ENCODE results near the gene LMAN2.
A peak's percentile ranks its signal among the peaks of the same experiment; 100 is the strongest.

Gene LMAN2

DNA sequence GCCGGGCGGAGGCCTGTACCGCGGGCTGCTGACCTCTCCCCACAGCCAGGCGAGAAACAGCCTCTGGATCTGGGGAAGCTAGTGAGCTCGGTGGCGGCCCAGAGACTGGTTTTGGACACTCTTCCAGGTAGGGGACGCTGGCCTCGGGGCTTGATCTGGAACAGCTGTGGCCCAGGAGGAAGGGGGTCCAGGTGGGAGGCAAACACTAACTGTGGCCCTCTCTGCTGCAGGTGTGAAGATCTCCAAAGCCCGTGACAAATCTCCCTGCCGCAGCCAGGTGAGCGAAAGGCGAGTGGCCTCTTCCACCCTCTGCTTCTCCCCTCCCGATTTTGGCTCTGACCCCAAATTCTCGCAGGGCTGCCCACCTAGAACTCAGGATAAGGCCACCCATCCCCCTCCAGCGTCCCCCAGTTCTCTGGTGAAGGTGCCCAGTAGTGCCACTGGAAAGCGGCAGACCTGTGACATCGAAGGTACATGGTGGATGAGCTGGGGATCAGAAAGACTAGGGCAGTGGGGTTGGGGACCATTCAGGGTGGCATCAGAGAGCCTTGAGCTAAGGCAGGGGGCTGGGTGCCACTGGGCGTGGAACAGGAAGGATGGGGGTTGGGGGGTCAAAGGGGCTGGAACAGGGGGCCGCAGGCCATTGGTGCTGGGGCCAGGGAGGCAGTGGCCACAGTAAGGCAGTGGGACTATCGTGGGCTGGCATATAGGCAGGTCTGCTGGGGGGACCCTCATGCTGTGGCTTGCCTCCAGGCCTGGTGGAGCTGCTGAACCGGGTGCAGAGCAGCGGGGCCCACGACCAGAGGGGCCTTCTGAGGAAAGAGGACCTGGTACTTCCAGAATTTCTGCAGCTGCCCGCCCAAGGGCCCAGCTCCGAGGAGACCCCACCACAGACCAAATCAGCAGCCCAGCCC is 19.9 kb upstream of the LMAN2 start:
- Histone ChIP-seq H3K27me3 (replicated peaks; ENCODE audit: control insufficient read depth, insufficient read depth, low read length) (no peaks in the 10 kb centered on the region), H3K4me3 (replicated peaks; ENCODE audit: low read depth, low read length) (peak overlapping the region; percentile 34), H3K36me3 (ENCODE audit: control insufficient read depth, insufficient read depth, low read length) (peaks cover 32% of the 10 kb centered on the region)
- DNase-seq (ENCODE audit: extremely low read depth, insufficient read length): no peak
- TF ChIP-seq, protein P1, sequence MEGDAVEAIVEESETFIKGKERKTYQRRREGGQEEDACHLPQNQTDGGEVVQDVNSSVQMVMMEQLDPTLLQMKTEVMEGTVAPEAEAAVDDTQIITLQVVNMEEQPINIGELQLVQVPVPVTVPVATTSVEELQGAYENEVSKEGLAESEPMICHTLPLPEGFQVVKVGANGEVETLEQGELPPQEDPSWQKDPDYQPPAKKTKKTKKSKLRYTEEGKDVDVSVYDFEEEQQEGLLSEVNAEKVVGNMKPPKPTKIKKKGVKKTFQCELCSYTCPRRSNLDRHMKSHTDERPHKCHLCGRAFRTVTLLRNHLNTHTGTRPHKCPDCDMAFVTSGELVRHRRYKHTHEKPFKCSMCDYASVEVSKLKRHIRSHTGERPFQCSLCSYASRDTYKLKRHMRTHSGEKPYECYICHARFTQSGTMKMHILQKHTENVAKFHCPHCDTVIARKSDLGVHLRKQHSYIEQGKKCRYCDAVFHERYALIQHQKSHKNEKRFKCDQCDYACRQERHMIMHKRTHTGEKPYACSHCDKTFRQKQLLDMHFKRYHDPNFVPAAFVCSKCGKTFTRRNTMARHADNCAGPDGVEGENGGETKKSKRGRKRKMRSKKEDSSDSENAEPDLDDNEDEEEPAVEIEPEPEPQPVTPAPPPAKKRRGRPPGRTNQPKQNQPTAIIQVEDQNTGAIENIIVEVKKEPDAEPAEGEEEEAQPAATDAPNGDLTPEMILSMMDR (IDR thresholded peaks at IDR 0.05; ENCODE audit: insufficient read depth, low read length, poor library complexity, severe bottlenecking): no peak

DNA sequence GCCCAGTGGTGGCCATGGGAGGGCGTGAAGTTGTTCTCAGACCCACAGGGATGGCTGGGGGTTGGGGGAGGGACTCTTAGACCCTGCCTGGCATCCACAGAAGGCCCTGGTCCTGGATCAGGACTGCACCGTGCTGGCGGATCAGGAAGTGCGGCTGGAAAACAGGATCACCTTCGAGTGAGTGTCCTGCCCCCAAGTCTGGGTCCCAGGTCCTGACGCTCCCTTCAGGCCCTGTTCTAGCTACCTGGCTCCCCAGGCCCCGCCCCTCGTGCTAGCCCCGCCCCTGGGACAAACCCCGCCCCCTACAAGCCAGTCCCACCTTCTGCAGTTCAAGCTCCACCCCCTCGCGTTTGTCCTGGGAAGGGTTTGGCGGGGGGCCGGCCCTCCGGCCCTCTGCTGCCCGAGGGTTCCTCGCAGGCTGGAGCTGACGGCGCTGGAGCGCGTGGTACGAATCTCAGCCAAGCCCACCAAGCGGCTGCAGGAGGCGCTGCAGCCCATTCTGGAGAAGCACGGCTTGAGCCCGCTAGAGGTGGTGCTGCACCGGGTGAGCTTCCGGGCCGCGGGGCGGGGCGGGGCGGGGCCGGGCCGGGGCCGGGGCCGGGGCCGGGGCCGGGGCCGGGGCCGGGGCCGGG is 19.1 kb upstream of the LMAN2 start:
- DNase-seq (ENCODE audit: extremely low read depth, insufficient read length): peak; percentile 76
- Histone ChIP-seq H3K27me3 (replicated peaks; ENCODE audit: control insufficient read depth, insufficient read depth, low read length) (no peaks in the 10 kb centered on the region), H3K4me3 (replicated peaks; ENCODE audit: low read depth, low read length) (peak overlapping the region; percentile 41), H3K36me3 (ENCODE audit: control insufficient read depth, insufficient read depth, low read length) (peaks cover 32% of the 10 kb centered on the region)
- TF ChIP-seq, protein P1 (IDR thresholded peaks at IDR 0.05; ENCODE audit: insufficient read depth, low read length, poor library complexity, severe bottlenecking): peak; percentile 63

DNA sequence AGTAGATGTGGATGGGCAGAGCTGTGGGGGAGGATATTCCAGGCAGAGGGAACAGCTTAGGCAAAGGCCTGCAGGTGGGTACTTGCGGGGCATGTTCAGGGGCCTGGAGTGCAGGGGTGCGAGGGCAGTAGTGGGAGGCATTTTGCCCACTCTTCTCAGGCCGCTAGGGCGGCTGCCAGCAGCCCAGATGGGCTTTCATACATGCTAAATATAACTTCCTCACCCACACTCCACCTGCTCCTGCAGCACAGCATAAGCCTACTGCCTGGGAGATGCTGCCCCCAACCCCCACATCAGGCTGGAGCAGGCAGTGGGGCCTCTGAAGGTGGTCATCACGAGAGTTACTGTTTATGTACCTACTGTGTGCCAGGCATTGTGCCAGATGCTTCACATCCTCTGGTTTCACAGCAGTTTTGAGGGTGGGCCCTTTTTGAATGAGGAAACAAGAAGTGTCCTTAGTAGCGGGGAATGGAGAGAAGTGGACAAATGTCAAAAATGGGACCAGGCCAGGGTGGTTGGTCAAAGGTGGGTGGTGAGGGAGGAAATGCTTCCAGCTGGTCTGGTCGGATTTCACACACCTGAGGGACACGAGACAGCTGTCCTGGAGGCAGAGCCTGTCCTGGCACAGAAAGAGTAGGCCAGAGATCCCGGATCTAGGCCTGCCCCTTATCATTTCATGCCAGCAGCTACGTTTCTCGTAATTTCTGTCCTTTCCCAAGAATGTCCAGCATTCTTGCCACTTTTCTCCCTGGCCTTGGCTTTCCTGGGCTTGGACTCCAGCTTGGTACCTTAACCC is 18.4 kb upstream of the LMAN2 start:
- Histone ChIP-seq H3K27me3 (replicated peaks; ENCODE audit: control insufficient read depth, insufficient read depth, low read length) (no peaks in the 10 kb centered on the region), H3K36me3 (ENCODE audit: control insufficient read depth, insufficient read depth, low read length) (peaks cover 32% of the 10 kb centered on the region), H3K4me3 (replicated peaks; ENCODE audit: low read depth, low read length) (no peak overlapping the region)
- TF ChIP-seq, protein P1 (IDR thresholded peaks at IDR 0.05; ENCODE audit: insufficient read depth, low read length, poor library complexity, severe bottlenecking): peak; percentile 16
- no peak for DNase-seq (ENCODE audit: extremely low read depth, insufficient read length)

DNA sequence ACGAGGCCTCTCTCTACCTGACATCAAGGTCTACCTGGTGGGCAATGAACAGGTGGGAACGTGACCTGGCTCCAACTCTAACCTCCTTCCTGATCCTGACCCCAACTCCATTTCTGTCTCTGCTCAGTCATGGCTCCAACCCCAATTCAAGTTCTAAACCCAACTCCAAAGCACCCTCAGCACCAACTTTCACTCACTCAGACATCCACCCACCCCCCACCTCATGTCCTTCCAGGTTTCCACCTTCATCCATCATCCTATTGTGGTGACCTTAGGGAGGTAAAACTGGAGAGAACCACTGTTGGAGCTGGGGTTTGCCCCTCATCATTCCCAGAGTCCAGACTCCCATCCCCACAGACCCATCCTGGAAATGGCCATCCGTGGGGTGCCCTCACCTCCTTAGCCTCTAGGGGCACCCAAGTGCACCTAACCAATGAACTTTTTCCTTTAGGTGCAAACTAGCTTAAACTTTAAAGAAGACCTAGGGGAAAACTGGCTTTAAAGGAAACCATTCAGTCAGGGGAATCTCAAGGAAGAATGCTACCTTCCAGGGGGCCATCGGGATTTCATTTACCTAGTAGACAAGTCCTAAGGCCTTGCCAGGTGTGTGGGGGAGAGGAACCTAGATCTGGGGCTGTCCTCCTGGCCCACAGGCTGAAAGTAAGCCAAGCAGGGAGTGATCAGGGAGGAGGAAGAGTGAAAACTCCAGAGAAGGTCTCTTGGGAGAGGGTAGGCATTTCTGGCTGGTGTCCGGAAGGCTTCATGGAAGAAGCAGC is 17.6 kb upstream of the LMAN2 start:
- no peak for DNase-seq (ENCODE audit: extremely low read depth, insufficient read length)
- H3K4me3 ChIP-seq (replicated peaks; ENCODE audit: low read depth, low read length): no peak overlapping the region
- peaks cover 32% of the 10 kb centered on the region for H3K36me3 ChIP-seq (ENCODE audit: control insufficient read depth, insufficient read depth, low read length)
- H3K27me3 ChIP-seq (replicated peaks; ENCODE audit: control insufficient read depth, insufficient read depth, low read length): no peaks in the 10 kb centered on the region
- TF ChIP-seq, protein P1 (IDR thresholded peaks at IDR 0.05; ENCODE audit: insufficient read depth, low read length, poor library complexity, severe bottlenecking): peak; percentile 85

Data from GM06990 (cell line).